NT2/D1 (cell line): ENCODE data around the gene RAB11FIP4.

Experiments
- SUZ12 ChIP-seq: IDR thresholded peaks from 2 replicates; pipeline ENCODE4 v1.6.1; 2011; ENCODE audit not compliant: insufficient read length, insufficient read depth; ENCODE audit errors: extremely low read depth
- YY1 ChIP-seq: IDR thresholded peaks from 2 replicates; pipeline ENCODE4 v1.6.1; 2011; ENCODE audit not compliant: insufficient read length, insufficient read depth
- ZNF274 ChIP-seq: IDR thresholded peaks from 2 replicates; pipeline ENCODE4 v1.6.1; 2011; ENCODE audit warnings: mild to moderate bottlenecking, low read depth, low read length

DNA sequence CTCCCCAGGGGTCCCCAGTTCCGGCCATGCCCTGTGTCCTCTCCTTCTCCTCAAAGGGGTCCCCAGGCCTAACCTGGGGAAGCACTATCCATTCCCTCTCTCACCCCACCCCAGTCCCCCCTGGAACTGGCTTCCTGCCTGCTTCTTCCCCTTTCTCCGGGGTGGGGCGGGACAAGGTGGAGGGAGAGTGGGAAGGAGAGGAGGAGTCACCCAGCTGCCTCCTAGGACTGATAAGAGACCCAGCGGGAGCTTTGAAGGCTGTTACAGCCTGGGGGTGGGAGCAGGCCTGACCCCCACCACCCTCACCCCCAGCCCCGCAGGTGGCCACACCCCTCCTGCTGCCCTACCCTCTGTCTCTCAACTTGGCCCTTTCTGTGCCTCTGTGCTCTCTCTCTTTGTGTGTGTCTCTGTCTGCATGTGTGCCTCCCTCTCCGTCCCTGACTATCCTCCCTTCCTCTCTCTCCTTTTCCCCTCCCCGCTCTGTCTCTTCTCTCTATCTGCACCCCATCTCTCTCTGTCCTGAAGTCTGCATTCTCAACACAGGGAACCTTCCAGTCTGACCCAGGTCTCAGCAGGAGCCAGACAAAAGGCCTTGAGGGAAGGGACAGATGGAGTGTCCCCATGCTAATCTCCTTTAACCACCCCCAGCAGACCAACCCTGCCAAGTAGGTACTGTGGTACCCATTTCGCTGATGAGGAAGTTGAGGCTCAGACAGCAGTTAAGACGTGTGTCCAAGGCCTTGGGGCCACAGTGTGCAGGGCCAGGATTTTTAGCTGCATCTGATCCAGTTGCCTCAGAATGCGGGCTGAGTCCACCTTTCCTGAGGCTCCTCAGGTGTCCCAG lies 66.1 kb downstream of the RAB11FIP4 start:
- TF ChIP-seq ZNF274, result no peak
- TF ChIP-seq SUZ12, result no peak
- no peak for TF ChIP-seq YY1
